Upper lobe of left lung (tissue), 6 donors: Measurements from ENCODE around the gene SLC16A4. TPM values are rescaled to one million over a fixed set of nuclear protein-coding genes. Genes with fewer than 3 reads are reported as not detected.

Source experiments
- ATAC-seq, 2 donors: fragments of 200-7000 bp; cut with Tn5 transposase; one replicate each; pipeline ENCODE4 v1.9.1; 2022; ENCODE audit warnings: mild to moderate bottlenecking in 2 of 2, moderate library complexity in 2 of 2; ENCODE audit not compliant: low FRiP score in 2 of 2
- DNase-seq, 2 donors: peaks; one replicate each; pipeline ENCODE4 v3.0.0-alpha.2; 2019 to 2020
- H3K27ac ChIP-seq, 4 donors: fragments of 200-600 bp; sonication (generic); one replicate each; pipeline ENCODE4 v1.5.1; 2016 to 2019
- H3K27me3 ChIP-seq, 4 donors: fragments of 200-600 bp; sonication (generic); one replicate each; pipeline ENCODE4 v1.5.1; 2017 to 2019
- H3K36me3 ChIP-seq, 4 donors: fragments of 200-600 bp; sonication (generic); one replicate each; pipeline ENCODE4 v1.5.1; 2016 to 2019
- H3K4me1 ChIP-seq, 4 donors: fragments of 200-600 bp; sonication (generic); one replicate each; pipeline ENCODE4 v1.5.1; 2018 to 2019
- H3K4me3 ChIP-seq, 4 donors: fragments of 200-600 bp; sonication (generic); one replicate each; pipeline ENCODE4 v1.5.1; 2017 to 2019; ENCODE audit warnings: mild to moderate bottlenecking in 2 of 4, moderate library complexity in 1 of 4
- H3K9me3 ChIP-seq, 4 donors: fragments of 200-600 bp; sonication (generic); one replicate each; pipeline ENCODE4 v1.5.1; 2018 to 2019
- CTCF ChIP-seq, 6 experiments: fragments of 450-650 bp in 4 of 6; fragments of 200-600 bp in 2 of 6; sonication (generic) in 2 of 6; IDR thresholded peaks; one replicate each; pipeline ENCODE4 v1.5.1; 2016 to 2019; ENCODE audit warnings: antibody characterized with exemption in 6 of 6
- EP300 ChIP-seq, 4 donors: sonication (generic); formaldehyde crosslinking; IDR thresholded peaks; one replicate each; pipeline ENCODE4 v1.5.1; 2017; ENCODE audit warnings: antibody characterized with exemption in 4 of 4, control low read depth in 2 of 4
- POLR2A ChIP-seq, 4 donors: fragments of 450-650 bp; IDR thresholded peaks; one replicate each; pipeline ENCODE4 v1.5.1; 2016 to 2017; ENCODE audit warnings: antibody characterized with exemption in 4 of 4, mild to moderate bottlenecking in 2 of 4
- POLR2AphosphoS5 ChIP-seq, 2 donors: sonication (generic); formaldehyde crosslinking; IDR thresholded peaks; one replicate each; pipeline ENCODE4 v1.5.1; 2017; ENCODE audit warnings: antibody characterized with exemption in 2 of 2
- WGBS, 2 donors: methylation state at CpG; one replicate each; pipeline ENCODE4 v1.1.5; 2017 to 2018; 5-methylcytosine and 5-hydroxymethylcytosine counted together
- total RNA-seq, 6 donors: library from RNA; depleted of rRNA in 4 of 6; stranded (reverse); fragments of >200 nt in 4 of 6; gene quantifications; one replicate each; pipeline versions ENCODE4 v1.1.0 to v1.2.1, GENCODE V29; 2016 to 2021
- donor health status: DM: no; HTN: no; CAD: no; lungs with moderate emphysema.
- donor health status: DM: no; HTN: yes; CAD: no; lungs with severe emphysema.

The SLC16A4 gene
- total RNA-seq, 6 donors from 2014 or later: 7.8 to 23.0 (median 15.4) TPM

GRCh38 chr1:110346690-110347089, 44.1 kb downstream of the SLC16A4 start:
- TF ChIP-seq POLR2A (IDR thresholded peaks at IDR 0.05) (no peak), EP300 (IDR thresholded peaks at IDR 0.05) (no peak), CTCF (IDR thresholded peaks at IDR 0.05) (no peak), POLR2AphosphoS5 (IDR thresholded peaks at IDR 0.05) (no peak)
- ATAC-seq (no peak), DNase-seq (no peak)
- 70 to 79% methylated on average over 9 of the region's 9 CpGs for WGBS, 2 donors
- peaks cover 59 to 91% (median 76%) of the 10 kb centered on the region in 4 donors for H3K4me1 ChIP-seq
- no peak overlapping the region for H3K4me3 ChIP-seq
- H3K36me3 ChIP-seq: peaks cover 0 to 44% (median 7%) of the 10 kb centered on the region in 4 donors
- no peak overlapping the region for H3K27ac ChIP-seq
- H3K9me3 ChIP-seq: no peaks in the 10 kb centered on the region
- H3K27me3 ChIP-seq: no peaks in the 10 kb centered on the region

GRCh38 chr1:110345480-110345879, 45.3 kb downstream of the SLC16A4 start:
- Histone ChIP-seq H3K4me3 (no peak overlapping the region), H3K27me3 (no peaks in the 10 kb centered on the region), H3K4me1 (peaks cover 62 to 95% (median 80%) of the 10 kb centered on the region in 4 donors), H3K36me3 (peaks cover 0 to 56% (median 17%) of the 10 kb centered on the region in 4 donors), H3K9me3 (no peaks in the 10 kb centered on the region), H3K27ac (no peak overlapping the region)
- ATAC-seq: no peak
- DNase-seq: no peak
- 68 to 69% methylated on average over 3 of the region's 3 CpGs for WGBS, 2 donors
- TF ChIP-seq CTCF (IDR thresholded peaks at IDR 0.05) (no peak), POLR2AphosphoS5 (IDR thresholded peaks at IDR 0.05) (no peak), EP300 (IDR thresholded peaks at IDR 0.05) (no peak), POLR2A (IDR thresholded peaks at IDR 0.05) (no peak)

- no peaks in the 10 kb centered on the region for H3K9me3 ChIP-seq
- H3K36me3 ChIP-seq: peaks cover 0 to 56% (median 17%) of the 10 kb centered on the region in 4 donors
- H3K27me3 ChIP-seq: no peaks in the 10 kb centered on the region
- peaks cover 65 to 87% (median 76%) of the 10 kb centered on the region in 4 donors for H3K4me1 ChIP-seq
- ATAC-seq (no peak), DNase-seq (no peak)
- H3K27ac ChIP-seq: no peak overlapping the region
- TF ChIP-seq POLR2A (IDR thresholded peaks at IDR 0.05): no peak
- no peak for TF ChIP-seq CTCF (IDR thresholded peaks at IDR 0.05)
- no peak for TF ChIP-seq POLR2AphosphoS5 (IDR thresholded peaks at IDR 0.05)
- TF ChIP-seq EP300 (IDR thresholded peaks at IDR 0.05): no peak
- H3K4me3 ChIP-seq: no peak overlapping the region
- 76 to 86% methylated on average over 3 of the region's 3 CpGs for WGBS, 2 donors
Observed at GRCh38 chr1:110344152-110344551, 46.7 kb downstream of the SLC16A4 start.

GRCh38 chr1:110343249-110343648, 47.6 kb downstream of the SLC16A4 start:
- H3K36me3 ChIP-seq: peaks cover 0 to 56% (median 17%) of the 10 kb centered on the region in 4 donors
- H3K9me3 ChIP-seq: no peaks in the 10 kb centered on the region
- no peak overlapping the region for H3K4me3 ChIP-seq
- TF ChIP-seq EP300 (IDR thresholded peaks at IDR 0.05) (no peak), POLR2A (IDR thresholded peaks at IDR 0.05) (no peak), POLR2AphosphoS5 (IDR thresholded peaks at IDR 0.05) (no peak)
- DNase-seq (no peak), ATAC-seq (no peak)
- no peaks in the 10 kb centered on the region for H3K27me3 ChIP-seq
- WGBS, 2 donors: 72 to 75% methylated on average over 2 of the region's 2 CpGs
- H3K27ac ChIP-seq: no peak overlapping the region
- H3K4me1 ChIP-seq: peaks cover 56 to 78% (median 67%) of the 10 kb centered on the region in 4 donors

GRCh38 chr1:110341872-110342331, 48.9 kb downstream of the SLC16A4 start:
- H3K4me3 ChIP-seq: peak overlapping the region in 1 of 4 donors; percentile 67
- ATAC-seq: no peak
- H3K36me3 ChIP-seq: peaks cover 0 to 48% (median 12%) of the 10 kb centered on the region in 4 donors
- 63 to 69% methylated on average over 9 of the region's 9 CpGs for WGBS, 2 donors
- no peak for DNase-seq
- no peak overlapping the region for H3K27ac ChIP-seq
- H3K9me3 ChIP-seq: no peaks in the 10 kb centered on the region
- H3K4me1 ChIP-seq: peaks cover 59 to 70% (median 68%) of the 10 kb centered on the region in 4 donors
- TF ChIP-seq EP300 (IDR thresholded peaks at IDR 0.05): no peak
- TF ChIP-seq POLR2A (IDR thresholded peaks at IDR 0.05): no peak
- no peak for TF ChIP-seq POLR2AphosphoS5 (IDR thresholded peaks at IDR 0.05)
- no peak for TF ChIP-seq CTCF (IDR thresholded peaks at IDR 0.05)
- no peaks in the 10 kb centered on the region for H3K27me3 ChIP-seq
